Thyroid gland (tissue), 4 donors: ENCODE results near the gene PNMA8C.

Experiments
- POLR2A ChIP-seq, 2 donors: fragments of 450-650 bp; IDR thresholded peaks; one replicate each; pipeline ENCODE4 v1.6.1; 2017; ENCODE audit warnings: antibody characterized with exemption in 2 of 2, mild to moderate bottlenecking in 2 of 2, moderate library complexity in 1 of 2
- TF ChIP-seq, protein P1 (sequence below), 6 experiments: fragments of 200-600 bp in 3 of 6; fragments of 450-650 bp in 3 of 6; sonication (generic) in 3 of 6; IDR thresholded peaks; one replicate each; pipeline ENCODE4 v1.5.1; 2016 to 2019; ENCODE audit warnings: antibody characterized with exemption in 6 of 6, mild to moderate bottlenecking in 2 of 6, inconsistent platforms in 1 of 6, moderate library complexity in 1 of 6

GRCh38 chr19:46454244-46454643 is 25.5 kb upstream of the PNMA8C start:
- TF ChIP-seq, protein P1, sequence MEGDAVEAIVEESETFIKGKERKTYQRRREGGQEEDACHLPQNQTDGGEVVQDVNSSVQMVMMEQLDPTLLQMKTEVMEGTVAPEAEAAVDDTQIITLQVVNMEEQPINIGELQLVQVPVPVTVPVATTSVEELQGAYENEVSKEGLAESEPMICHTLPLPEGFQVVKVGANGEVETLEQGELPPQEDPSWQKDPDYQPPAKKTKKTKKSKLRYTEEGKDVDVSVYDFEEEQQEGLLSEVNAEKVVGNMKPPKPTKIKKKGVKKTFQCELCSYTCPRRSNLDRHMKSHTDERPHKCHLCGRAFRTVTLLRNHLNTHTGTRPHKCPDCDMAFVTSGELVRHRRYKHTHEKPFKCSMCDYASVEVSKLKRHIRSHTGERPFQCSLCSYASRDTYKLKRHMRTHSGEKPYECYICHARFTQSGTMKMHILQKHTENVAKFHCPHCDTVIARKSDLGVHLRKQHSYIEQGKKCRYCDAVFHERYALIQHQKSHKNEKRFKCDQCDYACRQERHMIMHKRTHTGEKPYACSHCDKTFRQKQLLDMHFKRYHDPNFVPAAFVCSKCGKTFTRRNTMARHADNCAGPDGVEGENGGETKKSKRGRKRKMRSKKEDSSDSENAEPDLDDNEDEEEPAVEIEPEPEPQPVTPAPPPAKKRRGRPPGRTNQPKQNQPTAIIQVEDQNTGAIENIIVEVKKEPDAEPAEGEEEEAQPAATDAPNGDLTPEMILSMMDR (IDR thresholded peaks at IDR 0.05): no peak
- no peak for TF ChIP-seq POLR2A (IDR thresholded peaks at IDR 0.05)
